HG02571 (cell line): ENCODE data around the gene DGKH.
"Not testable (repeated sequence)": the region's sequence is repeated elsewhere in the genome, so short reads cannot be mapped to it uniquely, and the experiment has no call there.

Experiments used
- ATAC-seq: cut with Tn5 transposase; IDR thresholded peaks from one replicate; pipeline ENCODE4 v1.9.1; 2021; ENCODE audit warnings: mild to moderate bottlenecking, moderate library complexity; ENCODE audit not compliant: unreplicated experiment

The DGKH gene

GRCh38 chr13:42071672-42072419, 23.4 kb downstream of the DGKH start:
- no peak for ATAC-seq

GRCh38 chr13:42073683-42074082, 25.2 kb downstream of the DGKH start:
- no peak for ATAC-seq

GRCh38 chr13:42075517-42075916, 27.1 kb downstream of the DGKH start:
- no peak for ATAC-seq

- ATAC-seq, result no peak
These were observed 27.9 kb downstream of the DGKH start for GRCh38 chr13:42076309-42076713.

- no peak for ATAC-seq
These were observed 29.8 kb downstream of the DGKH start for GRCh38 chr13:42078128-42078808.

GRCh38 chr13:42083138-42083770, 34.8 kb downstream of the DGKH start:
- ATAC-seq, result no peak

- no peak for ATAC-seq
These were observed 36.3 kb downstream of the DGKH start for GRCh38 chr13:42084722-42085121.

- no peak for ATAC-seq
These were observed 38.1 kb downstream of the DGKH start for GRCh38 chr13:42086582-42086981.

GRCh38 chr13:42094516-42095040, 46.1 kb downstream of the DGKH start:
- ATAC-seq, result no peak

GRCh38 chr13:42096222-42096621, 47.8 kb downstream of the DGKH start:
- ATAC-seq, result not testable (repeated sequence)

- no peak for ATAC-seq
These were observed 51.7 kb downstream of the DGKH start for GRCh38 chr13:42099962-42100675.

- no peak for ATAC-seq
These were observed 52.5 kb downstream of the DGKH start for GRCh38 chr13:42100960-42101359.

- ATAC-seq, result no peak
These were observed 53.6 kb downstream of the DGKH start for GRCh38 chr13:42101821-42102585.

- ATAC-seq, result no peak
These were observed 54.8 kb downstream of the DGKH start for GRCh38 chr13:42102961-42103865.

GRCh38 chr13:42106998-42107397, 58.5 kb downstream of the DGKH start:
- no peak for ATAC-seq

GRCh38 chr13:42107421-42107820, 59.0 kb downstream of the DGKH start:
- no peak for ATAC-seq

GRCh38 chr13:42108217-42108616, 59.8 kb downstream of the DGKH start:
- ATAC-seq, result no peak

- ATAC-seq, result no peak
These were observed 61.5 kb downstream of the DGKH start for GRCh38 chr13:42109957-42110356.

- ATAC-seq, result no peak
These were observed 62.1 kb downstream of the DGKH start for GRCh38 chr13:42110410-42111155.
